HG02840 (cell line): ENCODE measurements around the gene KIAA0040.
"Not testable (repeated sequence)": the region's sequence is repeated elsewhere in the genome, so short reads cannot be mapped to it uniquely, and the experiment has no call there.

Experiments
- ATAC-seq: cut with Tn5 transposase; IDR thresholded peaks from one replicate; pipeline ENCODE4 v1.9.1; 2021; ENCODE audit warnings: mild to moderate bottlenecking, moderate library complexity, moderate number of reproducible peaks; ENCODE audit not compliant: unreplicated experiment, low FRiP score

The KIAA0040 gene

DNA sequence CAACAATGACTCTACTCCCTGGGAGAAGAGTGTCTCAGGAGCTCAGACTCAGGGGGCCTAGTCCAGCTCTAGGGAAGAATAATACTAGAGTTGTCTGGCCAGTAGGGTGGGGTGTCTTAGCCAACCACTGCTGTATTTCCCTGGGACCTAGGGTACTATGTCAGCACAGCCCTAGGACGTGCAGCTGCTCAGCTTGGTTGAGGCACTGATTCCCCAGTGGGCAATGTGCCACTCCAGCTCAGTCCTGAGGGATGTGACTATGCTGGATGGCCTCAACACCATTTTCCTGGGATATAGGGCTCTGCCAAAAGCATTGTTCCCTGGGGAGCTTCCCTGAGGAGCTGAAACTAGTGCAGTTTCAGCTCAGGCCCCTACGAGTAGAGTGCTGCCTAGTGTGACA lies 77.6 kb downstream of the KIAA0040 start:
- ATAC-seq: no peak

DNA sequence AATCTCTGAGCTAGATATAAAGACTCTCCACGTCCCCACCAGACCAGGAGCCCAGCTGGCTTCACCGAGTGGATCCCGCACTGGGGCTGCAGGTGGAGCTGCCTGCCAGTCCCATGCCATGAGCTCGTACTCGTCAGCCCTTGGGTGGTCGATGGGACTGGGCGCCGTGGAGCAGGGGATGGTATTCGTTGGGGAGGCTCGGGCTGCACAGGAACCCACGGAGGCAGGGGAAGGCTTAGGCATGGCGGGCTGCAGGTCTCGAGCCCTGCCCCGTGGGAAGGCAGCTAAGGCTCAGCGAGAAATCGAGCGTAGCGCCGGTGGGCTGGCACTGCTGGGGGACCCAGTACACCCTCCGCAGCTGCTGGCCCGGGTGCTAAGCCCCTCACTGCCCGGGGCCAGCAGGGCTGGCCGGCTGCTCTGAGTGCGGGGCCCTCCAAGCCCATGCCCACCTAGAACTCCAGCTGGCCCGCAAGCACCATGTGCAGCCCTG lies 84.2 kb downstream of the KIAA0040 start:
- not testable (repeated sequence) for ATAC-seq
